Activated CD4-positive, alpha-beta T cell treated with anti-CD3 and anti-CD28 coated beads, Interleukin-2, amount 50 U/mL, for 1 hour (primary cell): ENCODE measurements around the gene ZFP3.
"Not testable (repeated sequence)": the region's sequence is repeated elsewhere in the genome, so short reads cannot be mapped to it uniquely, and the experiment has no call there.

Source experiments
- DNase-seq: peaks from one replicate; pipeline ENCODE4 v3.0.0-alpha.2; 2020

Gene ZFP3

GRCh38 chr17:5139458-5139732, 61.1 kb downstream of the ZFP3 start:
- DNase-seq, result no peak

DNA sequence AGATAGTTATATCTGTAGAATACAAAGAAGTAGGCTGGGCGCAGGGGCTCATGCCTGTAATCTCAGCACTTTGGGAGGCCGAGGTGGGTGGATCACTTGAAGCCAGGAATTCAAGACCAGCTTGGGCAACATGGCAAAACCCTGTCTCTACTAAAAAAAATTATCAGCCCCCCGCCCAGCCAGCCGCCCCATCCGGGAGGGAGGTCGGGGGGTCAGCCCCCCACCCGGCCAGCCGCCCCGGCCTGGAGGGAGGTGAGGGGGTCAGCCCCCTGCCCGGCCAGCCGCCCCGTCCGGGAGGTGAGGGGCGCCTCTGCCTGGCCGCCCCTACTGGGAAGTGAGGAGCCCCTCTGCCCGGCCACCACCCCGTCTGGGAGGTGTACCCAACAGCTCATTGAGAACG, 64.6 kb downstream of the ZFP3 start:
- not testable (repeated sequence) for DNase-seq
